DND-41 (cell line): ENCODE results near the gene BCL7A.

Experiments used
- ATAC-seq: fragments of 200-7000 bp; cut with Tn5 transposase; 3 replicates; pipeline ENCODE4 v1.9.1; 2021; ENCODE audit warnings: low read depth; ENCODE audit not compliant: insufficient read depth
- DNase-seq: peaks from one replicate; pipeline ENCODE4 v3.0.0-alpha.2; 2020
- H2AFZ ChIP-seq: 2 replicates; pipeline ENCODE4 v1.6.0; 2012; ENCODE audit warnings: low read depth, low read length
- H3K27ac ChIP-seq: 2 replicates; pipeline ENCODE4 v1.5.1; 2012; ENCODE audit warnings: low read length, inconsistent platforms
- H3K27me3 ChIP-seq: fragments of 200-600 bp; sonication (generic); 2 replicates; pipeline ENCODE4 v1.6.0; 2012; ENCODE audit warnings: low read length, mild to moderate bottlenecking, inconsistent platforms; ENCODE audit not compliant: insufficient read depth, poor library complexity
- H3K36me3 ChIP-seq: 2 replicates; pipeline ENCODE4 v1.5.1; 2012; ENCODE audit warnings: low read length, inconsistent platforms; ENCODE audit not compliant: insufficient read depth
- H3K4me1 ChIP-seq: 2 replicates; pipeline ENCODE4 v1.5.1; 2012; ENCODE audit warnings: mild to moderate bottlenecking, low read length; ENCODE audit not compliant: insufficient read depth
- H3K4me2 ChIP-seq: 2 replicates; pipeline ENCODE4 v1.6.0; 2012; ENCODE audit warnings: mild to moderate bottlenecking, moderate library complexity, low read length, inconsistent platforms; ENCODE audit not compliant: insufficient read depth
- H3K4me3 ChIP-seq, 2 experiments: fragments of 200-600 bp in 1 of 2; shearing (Covaris generic) in 1 of 2; 2 replicates each; pipeline ENCODE4 v1.5.1; 2012 to 2016; ENCODE audit warnings: inconsistent platforms in 2 of 2, low read length in 2 of 2, mild to moderate bottlenecking in 2 of 2, low read depth in 1 of 2, moderate library complexity in 1 of 2
- H3K79me2 ChIP-seq: 2 replicates; pipeline ENCODE4 v1.6.0; 2012; ENCODE audit warnings: low read length, inconsistent platforms; ENCODE audit not compliant: insufficient read depth
- H3K9ac ChIP-seq: 2 replicates; pipeline ENCODE4 v1.6.0; 2012; ENCODE audit warnings: low read depth, mild to moderate bottlenecking, inconsistent platforms, low read length, moderate library complexity
- H3K9me3 ChIP-seq: 2 replicates; pipeline ENCODE4 v1.5.1; 2012; ENCODE audit warnings: low read length, moderate library complexity, mild to moderate bottlenecking, inconsistent platforms; ENCODE audit not compliant: insufficient read depth, severe bottlenecking
- H4K20me1 ChIP-seq: 2 replicates; pipeline ENCODE4 v1.6.0; 2012; ENCODE audit warnings: low read length; ENCODE audit not compliant: insufficient read depth
- CTCF ChIP-seq: IDR thresholded peaks from 2 replicates; pipeline ENCODE4 v1.5.1; 2012; ENCODE audit warnings: borderline replicate concordance, low read length, moderate library complexity, mild to moderate bottlenecking; ENCODE audit not compliant: poor library complexity, severe bottlenecking; ENCODE audit errors: extremely low read depth
- EZH2 ChIP-seq: IDR thresholded peaks from 3 replicates; pipeline ENCODE4 v1.6.1; 2012; ENCODE audit warnings: borderline replicate concordance, low read depth, mild to moderate bottlenecking, moderate library complexity, low read length, inconsistent platforms; ENCODE audit not compliant: severe bottlenecking

BCL7A gene

GRCh38 chr12:122013136-122013535 lies 8.5 kb upstream of the BCL7A start:
- Histone ChIP-seq H3K4me1 (peaks cover 18% of the 10 kb centered on the region), H3K36me3 (no peaks in the 10 kb centered on the region), H3K79me2 (peaks cover 2% of the 10 kb centered on the region; the same call in 1 of the 2 replicates), H3K9ac (no peak overlapping the region), H3K4me2 (no peak overlapping the region), H2AFZ (no peak overlapping the region), H3K27ac (no peak overlapping the region), H3K27me3 (no peaks in the 10 kb centered on the region), H3K4me3 (no peak overlapping the region), H3K9me3 (no peaks in the 10 kb centered on the region), H4K20me1 (no peaks in the 10 kb centered on the region)
- ATAC-seq (no peak), DNase-seq (no peak)
- TF ChIP-seq EZH2: no peak
- TF ChIP-seq CTCF: no peak

- peak; percentile 84 for ATAC-seq
- Histone ChIP-seq H3K27ac (0 out of 2 replicates have a peak overlapping the region, but pooled peaks have one; percentile 48), H3K27me3 (no peaks in the 10 kb centered on the region), H3K9ac (no peak overlapping the region), H3K36me3 (no peaks in the 10 kb centered on the region), H3K4me2 (no peak overlapping the region), H3K9me3 (no peaks in the 10 kb centered on the region), H3K4me3 (no peak overlapping the region), H2AFZ (no peak overlapping the region), H3K79me2 (peaks cover 3% of the 10 kb centered on the region; the same call in 1 of the 2 replicates), H3K4me1 (peaks cover 26% of the 10 kb centered on the region), H4K20me1 (no peaks in the 10 kb centered on the region)
- peak; percentile 57 for DNase-seq
- TF ChIP-seq EZH2: no peak
- no peak for TF ChIP-seq CTCF
These were observed 7.7 kb upstream of the BCL7A start for GRCh38 chr12:122013791-122014590.

- Histone ChIP-seq H3K4me1 (peaks cover 33% of the 10 kb centered on the region), H4K20me1 (no peaks in the 10 kb centered on the region), H3K9ac (no peak overlapping the region), H3K4me2 (no peak overlapping the region), H3K27ac (no peak overlapping the region), H3K4me3 (no peak overlapping the region), H3K9me3 (no peaks in the 10 kb centered on the region), H3K27me3 (no peaks in the 10 kb centered on the region), H3K79me2 (peaks cover 8% of the 10 kb centered on the region), H2AFZ (no peak overlapping the region), H3K36me3 (no peaks in the 10 kb centered on the region)
- DNase-seq (no peak), ATAC-seq (no peak)
- TF ChIP-seq EZH2 (no peak), CTCF (no peak)
These were observed 6.9 kb upstream of the BCL7A start for GRCh38 chr12:122014781-122015180.
